IMR-90 (cell line): ENCODE data around the gene ABHD17C. TPM values are rescaled to one million over a fixed set of nuclear protein-coding genes. Genes with fewer than 3 reads are reported as not detected.

Experiments
- ATAC-seq: fragments of 200-7000 bp; cut with Tn5 transposase; 2 replicates; pipeline ENCODE4 v1.9.1; 2020; ENCODE audit warnings: low read depth, mild to moderate bottlenecking, moderate library complexity
- BruUV-seq: library from RNA; stranded (reverse); fragments of 400-500 nt; replicated peaks from 2 replicates; lab custom pipeline; 2021; lab: Mats Ljungman, UMichigan
- CTCF ChIA-PET: fragments of 300-600 bp; formaldehyde crosslinking; extraction: SDS; loops from one replicate; lab custom pipeline; 2021; ENCODE audit warnings: antibody characterized with exemption; lab: Yijun Ruan, JAX
- POLR2A ChIA-PET: fragments of 300-600 bp; sonication (Branson Sonifier 250); formaldehyde crosslinking; loops from one replicate; lab custom pipeline; 2022; ENCODE audit warnings: antibody characterized with exemption; ENCODE audit not compliant: unreplicated experiment; lab: Charles Lee
- DNase-seq: peaks from one replicate; pipeline ENCODE4 v3.0.0; 2013
- H2AFZ ChIP-seq: replicated peaks from 2 replicates; pipeline ENCODE3; 2013; ENCODE audit warnings: low read length, mild to moderate bottlenecking; ENCODE audit not compliant: poor library complexity
- H2AK5ac ChIP-seq: 2 replicates; pipeline ENCODE4 v1.6.1; 2013; ENCODE audit warnings: low read depth, low read length, inconsistent platforms
- H2AK9ac ChIP-seq: replicated peaks from 2 replicates; pipeline ENCODE3; 2013; ENCODE audit warnings: mild to moderate bottlenecking, low read depth, low read length, moderate library complexity; ENCODE audit not compliant: poor library complexity
- H2BK120ac ChIP-seq: 2 replicates; pipeline ENCODE4 v1.6.1; 2013; ENCODE audit warnings: low read depth, low read length, inconsistent platforms
- H2BK15ac ChIP-seq: 3 replicates; pipeline ENCODE4 v1.6.1; 2013; ENCODE audit warnings: low read depth, low read length, inconsistent platforms
- H2BK20ac ChIP-seq: 2 replicates; pipeline ENCODE4 v1.6.1; 2013; ENCODE audit warnings: low read depth, mild to moderate bottlenecking, inconsistent platforms, low read length, moderate library complexity
- H2BK5ac ChIP-seq: 2 replicates; pipeline ENCODE4 v1.6.1; 2013; ENCODE audit warnings: mild to moderate bottlenecking, low read depth, low read length, inconsistent platforms; ENCODE audit not compliant: poor library complexity, severe bottlenecking
- H3K14ac ChIP-seq: replicated peaks from 2 replicates; pipeline ENCODE4 v1.6.1; 2013; ENCODE audit warnings: low read depth, low read length, inconsistent platforms
- H3K18ac ChIP-seq: 2 replicates; pipeline ENCODE4 v1.6.1; 2013; ENCODE audit warnings: low read depth, low read length, control low read depth
- H3K23ac ChIP-seq: 2 replicates; pipeline ENCODE4 v1.6.1; 2013; ENCODE audit warnings: low read depth, low read length, inconsistent platforms
- H3K27ac ChIP-seq: 2 replicates; pipeline ENCODE4 v1.5.1; 2013; ENCODE audit warnings: mild to moderate bottlenecking, control low read depth, low read length; ENCODE audit not compliant: insufficient read depth
- H3K27me3 ChIP-seq: 2 replicates; pipeline ENCODE4 v1.6.1; 2013; ENCODE audit warnings: low read length; ENCODE audit not compliant: control insufficient read depth, insufficient read depth
- H3K36me3 ChIP-seq: 2 replicates; pipeline ENCODE4 v1.6.1; 2013; ENCODE audit warnings: low read length, mixed read lengths; ENCODE audit not compliant: control insufficient read depth, insufficient read depth
- H3K4ac ChIP-seq: 2 replicates; pipeline ENCODE4 v1.6.1; 2013; ENCODE audit warnings: low read depth, low read length, inconsistent platforms
- H3K4me1 ChIP-seq: 2 replicates; pipeline ENCODE4 v1.6.1; 2013; ENCODE audit warnings: low read length, mixed read lengths; ENCODE audit not compliant: control insufficient read depth, insufficient read depth
- H3K4me2 ChIP-seq: 2 replicates; pipeline ENCODE4 v1.6.1; 2013; ENCODE audit warnings: low read depth, mild to moderate bottlenecking, control low read depth, low read length, moderate library complexity
- H3K4me3 ChIP-seq: 2 replicates; pipeline ENCODE4 v1.5.1; 2013; ENCODE audit warnings: low read depth, mild to moderate bottlenecking, control low read depth, low read length, moderate library complexity; ENCODE audit not compliant: insufficient read depth
- H3K56ac ChIP-seq: 2 replicates; pipeline ENCODE4 v1.6.1; 2013; ENCODE audit warnings: low read length, inconsistent platforms; ENCODE audit not compliant: insufficient read depth; ENCODE audit errors: extremely low read depth
- H3K79me1 ChIP-seq, 2 experiments: 2 replicates each; pipeline ENCODE4 v1.6.1; 2013; ENCODE audit warnings: low read length in 2 of 2, inconsistent platforms in 1 of 2, low read depth in 1 of 2
- H3K9ac ChIP-seq: 2 replicates; pipeline ENCODE4 v1.6.1; 2013; ENCODE audit warnings: low read depth, low read length, control low read depth
- H3K9me1 ChIP-seq: 2 replicates; pipeline ENCODE4 v1.6.1; 2013; ENCODE audit warnings: low read length, inconsistent platforms; ENCODE audit not compliant: insufficient read depth
- H3K9me3 ChIP-seq: 2 replicates; pipeline ENCODE4 v1.6.1; 2013; ENCODE audit warnings: low read length; ENCODE audit not compliant: control insufficient read depth, insufficient read depth
- H4K20me1 ChIP-seq: 2 replicates; pipeline ENCODE4 v1.6.1; 2013; ENCODE audit warnings: low read length, inconsistent platforms; ENCODE audit not compliant: insufficient read depth
- H4K5ac ChIP-seq: 2 replicates; pipeline ENCODE4 v1.6.1; 2013; ENCODE audit warnings: mild to moderate bottlenecking, low read depth, low read length, control low read depth
- H4K8ac ChIP-seq, 2 experiments: 2 replicates each; pipeline ENCODE4 v1.6.1; 2013; ENCODE audit warnings: low read depth in 2 of 2, low read length in 2 of 2, control low read depth in 1 of 2, inconsistent platforms in 1 of 2
- H4K91ac ChIP-seq: 2 replicates; pipeline ENCODE4 v1.6.1; 2013; ENCODE audit warnings: low read depth, low read length, inconsistent platforms; ENCODE audit not compliant: insufficient read depth
- BHLHE40 ChIP-seq: fragments of 150-350 bp; IDR thresholded peaks from 2 replicates; pipeline ENCODE4 v1.6.1; 2016; ENCODE audit warnings: mild to moderate bottlenecking, low read depth, low read length
- CEBPB ChIP-seq: IDR thresholded peaks from 2 replicates; pipeline ENCODE4 v1.6.1; 2012; ENCODE audit warnings: low read depth, low read length, improper control_type of control experiment
- CHD1 ChIP-seq: IDR thresholded peaks from 2 replicates; pipeline ENCODE4 v1.6.1; 2012; ENCODE audit warnings: low read depth, low read length, improper control_type of control experiment
- FOS ChIP-seq: fragments of 150-350 bp; IDR thresholded peaks from 2 replicates; pipeline ENCODE4 v1.6.1; 2016; ENCODE audit warnings: low read depth, low read length
- MAFK ChIP-seq: IDR thresholded peaks from 2 replicates; pipeline ENCODE4 v1.6.1; 2012; ENCODE audit warnings: low read depth, low read length, improper control_type of control experiment
- MAZ ChIP-seq: IDR thresholded peaks from 2 replicates; pipeline ENCODE4 v1.6.1; 2012; ENCODE audit warnings: low read depth, mild to moderate bottlenecking, low read length, improper control_type of control experiment, moderate library complexity, borderline replicate concordance
- MXI1 ChIP-seq: IDR thresholded peaks from 2 replicates; pipeline ENCODE4 v1.6.1; 2012; ENCODE audit warnings: low read depth, mild to moderate bottlenecking, low read length, moderate library complexity, borderline replicate concordance
- NFE2L2 ChIP-seq: fragments of 150-350 bp; IDR thresholded peaks from 2 replicates; pipeline ENCODE4 v1.6.1; 2016; ENCODE audit warnings: low read depth, mild to moderate bottlenecking, low read length
- POLR2A ChIP-seq: IDR thresholded peaks from 2 replicates; pipeline ENCODE4 v1.6.1; 2012; ENCODE audit warnings: mild to moderate bottlenecking, low read depth, low read length
- RAD21 ChIP-seq: IDR thresholded peaks from 2 replicates; pipeline ENCODE4 v1.6.1; 2012; ENCODE audit warnings: low read length, improper control_type of control experiment
- RCOR1 ChIP-seq: IDR thresholded peaks from 2 replicates; pipeline ENCODE4 v1.6.1; 2012; ENCODE audit warnings: mild to moderate bottlenecking, low read length, improper control_type of control experiment; ENCODE audit not compliant: insufficient replicate concordance
- RFX5 ChIP-seq: IDR thresholded peaks from 2 replicates; pipeline ENCODE4 v1.8.0; 2012; ENCODE audit warnings: low read depth, mild to moderate bottlenecking, low read length, moderate library complexity
- SMC3 ChIP-seq: fragments of 150-350 bp; IDR thresholded peaks from 2 replicates; pipeline ENCODE4 v1.6.1; 2016; ENCODE audit warnings: low read depth, mild to moderate bottlenecking, antibody characterized with exemption, low read length, moderate library complexity
- WGBS, 2 experiments: methylation state at CpG; one replicate each; pipeline versions ENCODE4 v1.1.5 to v1.1.7; 2013; ENCODE audit warnings: missing lambda C conversion rate in 2 of 2; ENCODE audit not compliant: insufficient read length in 1 of 2; ENCODE audit errors: extremely low coverage in 2 of 2; 5-methylcytosine and 5-hydroxymethylcytosine counted together
- dilution Hi-C: fragments of 300-500 bp; cut with HindIII; formaldehyde crosslinking; loops from one replicate; pipeline ENCODE4 v1.14.3; 2018; ENCODE audit warnings: low sequenced_read_pairs; ENCODE audit not compliant: unreplicated experiment
- in situ Hi-C: fragments of 300-500 bp; cut with MboI; formaldehyde crosslinking; loops from 3 replicates; pipeline ENCODE4 v1.14.3; 2019; ENCODE audit warnings: low sequenced_read_pairs, inconsistent platforms, mixed read lengths
- intact Hi-C: fragments of 100-400 bp; cut with micrococcal nuclease; formaldehyde crosslinking; loops from 2 replicates; pipeline ENCODE4 v1.10.0; 2022
- polyA plus RNA-seq, 3 experiments: library from polyadenylated mRNA; depleted of rRNA; stranded (reverse); fragments of >200 nt; gene quantifications; 2 replicates each; pipeline ENCODE4 v1.2.3, GENCODE V29; 2012; ENCODE audit warnings: low replicate concordance in 1 of 3
- total RNA-seq: library from RNA; depleted of rRNA; stranded (reverse); fragments of >200 nt; gene quantifications from 2 replicates; pipeline ENCODE4 v1.2.3, GENCODE V29; 2012
- TF ChIP-seq, protein P1 (sequence below): conservative IDR thresholded peaks from 2 replicates; pipeline ENCODE4 v1.5.1; 2012; ENCODE audit warnings: mild to moderate bottlenecking, low read depth, low read length, improper control_type of control experiment
- TF ChIP-seq, protein P2 (sequence below): fragments of 150-350 bp; IDR thresholded peaks from 2 replicates; pipeline ENCODE4 v1.6.1; 2017; ENCODE audit warnings: mild to moderate bottlenecking, antibody characterized with exemption, low read length, low read depth
- TF ChIP-seq, protein P3 (sequence below): fragments of 150-350 bp; IDR thresholded peaks from 2 replicates; pipeline ENCODE4 v1.6.1; 2016; ENCODE audit warnings: low read depth, mild to moderate bottlenecking, low read length, moderate library complexity, borderline replicate concordance

Gene ABHD17C
- total and polyA plus RNA-seq, 2 of the 4 experiments (the other 2 are of a cell fraction) = 5.4 to 10.3 TPM

DNA sequence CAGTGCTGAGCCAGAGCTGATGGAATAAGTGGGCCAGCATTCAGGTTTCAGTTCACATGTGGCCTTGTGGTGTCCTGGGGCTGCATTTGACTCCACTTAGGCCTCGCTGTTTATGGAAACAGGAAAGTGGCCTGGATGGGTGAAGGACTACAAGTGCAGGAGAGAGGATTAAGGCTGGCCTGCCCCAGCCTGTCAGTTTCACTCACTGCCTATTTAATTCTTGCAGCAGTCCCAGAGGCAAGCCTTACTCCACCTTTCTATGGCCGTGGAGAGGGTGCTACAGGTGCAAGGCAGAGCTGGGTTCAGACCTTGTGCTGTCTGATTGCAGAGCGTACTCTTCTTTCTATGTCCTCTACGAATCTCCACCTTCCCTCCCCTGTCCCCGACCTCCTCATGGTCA lies 37.7 kb downstream of the ABHD17C start:
- in situ Hi-C loops (no loop called here), intact Hi-C loops (no loop called here), dilution Hi-C loops (no loop called here)
- H4K5ac ChIP-seq = no peak overlapping the region
- ChIA-PET POLR2A (no interaction called here), CTCF (no interaction called here)
- H3K4me2 ChIP-seq = no peak overlapping the region
- no peak overlapping the region for H3K4me3 ChIP-seq
- ATAC-seq (no peak), DNase-seq (no peak)
- no peaks in the 10 kb centered on the region for H3K27me3 ChIP-seq
- no peak overlapping the region for H3K4ac ChIP-seq
- no peak overlapping the region for H2AFZ ChIP-seq
- H3K36me3 ChIP-seq = peaks cover 12% of the 10 kb centered on the region
- H4K91ac ChIP-seq = no peak overlapping the region
- H4K20me1 ChIP-seq = peaks cover 69% of the 10 kb centered on the region
- no peak overlapping the region for H3K9ac ChIP-seq
- no peak overlapping the region for H3K14ac ChIP-seq
- H3K56ac ChIP-seq = no peak overlapping the region
- no peak overlapping the region for H3K18ac ChIP-seq
- H2BK5ac ChIP-seq = no peak overlapping the region
- no peak overlapping the region for H2BK120ac ChIP-seq
- no peak overlapping the region for H2BK20ac ChIP-seq
- no peak overlapping the region for H2BK15ac ChIP-seq
- 80% methylated on average over 1 of the region's 5 CpGs; no CpG with 5 or more reads in 1 of the 2 experiments for WGBS, 2 experiments
- peaks cover 16% of the 10 kb centered on the region for H3K4me1 ChIP-seq
- TF ChIP-seq BHLHE40 (no peak), CEBPB (no peak), MAZ (no peak), RCOR1 (no peak), MXI1 (no peak), NFE2L2 (no peak), SMC3 (no peak), MAFK (no peak), CHD1 (no peak), RFX5 (no peak), FOS (no peak), POLR2A (no peak), RAD21 (no peak)
- TF ChIP-seq, protein P1, sequence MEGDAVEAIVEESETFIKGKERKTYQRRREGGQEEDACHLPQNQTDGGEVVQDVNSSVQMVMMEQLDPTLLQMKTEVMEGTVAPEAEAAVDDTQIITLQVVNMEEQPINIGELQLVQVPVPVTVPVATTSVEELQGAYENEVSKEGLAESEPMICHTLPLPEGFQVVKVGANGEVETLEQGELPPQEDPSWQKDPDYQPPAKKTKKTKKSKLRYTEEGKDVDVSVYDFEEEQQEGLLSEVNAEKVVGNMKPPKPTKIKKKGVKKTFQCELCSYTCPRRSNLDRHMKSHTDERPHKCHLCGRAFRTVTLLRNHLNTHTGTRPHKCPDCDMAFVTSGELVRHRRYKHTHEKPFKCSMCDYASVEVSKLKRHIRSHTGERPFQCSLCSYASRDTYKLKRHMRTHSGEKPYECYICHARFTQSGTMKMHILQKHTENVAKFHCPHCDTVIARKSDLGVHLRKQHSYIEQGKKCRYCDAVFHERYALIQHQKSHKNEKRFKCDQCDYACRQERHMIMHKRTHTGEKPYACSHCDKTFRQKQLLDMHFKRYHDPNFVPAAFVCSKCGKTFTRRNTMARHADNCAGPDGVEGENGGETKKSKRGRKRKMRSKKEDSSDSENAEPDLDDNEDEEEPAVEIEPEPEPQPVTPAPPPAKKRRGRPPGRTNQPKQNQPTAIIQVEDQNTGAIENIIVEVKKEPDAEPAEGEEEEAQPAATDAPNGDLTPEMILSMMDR = no peak
- TF ChIP-seq, protein P2, sequence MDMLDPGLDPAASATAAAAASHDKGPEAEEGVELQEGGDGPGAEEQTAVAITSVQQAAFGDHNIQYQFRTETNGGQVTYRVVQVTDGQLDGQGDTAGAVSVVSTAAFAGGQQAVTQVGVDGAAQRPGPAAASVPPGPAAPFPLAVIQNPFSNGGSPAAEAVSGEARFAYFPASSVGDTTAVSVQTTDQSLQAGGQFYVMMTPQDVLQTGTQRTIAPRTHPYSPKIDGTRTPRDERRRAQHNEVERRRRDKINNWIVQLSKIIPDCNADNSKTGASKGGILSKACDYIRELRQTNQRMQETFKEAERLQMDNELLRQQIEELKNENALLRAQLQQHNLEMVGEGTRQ = no peak
- TF ChIP-seq, protein P3, sequence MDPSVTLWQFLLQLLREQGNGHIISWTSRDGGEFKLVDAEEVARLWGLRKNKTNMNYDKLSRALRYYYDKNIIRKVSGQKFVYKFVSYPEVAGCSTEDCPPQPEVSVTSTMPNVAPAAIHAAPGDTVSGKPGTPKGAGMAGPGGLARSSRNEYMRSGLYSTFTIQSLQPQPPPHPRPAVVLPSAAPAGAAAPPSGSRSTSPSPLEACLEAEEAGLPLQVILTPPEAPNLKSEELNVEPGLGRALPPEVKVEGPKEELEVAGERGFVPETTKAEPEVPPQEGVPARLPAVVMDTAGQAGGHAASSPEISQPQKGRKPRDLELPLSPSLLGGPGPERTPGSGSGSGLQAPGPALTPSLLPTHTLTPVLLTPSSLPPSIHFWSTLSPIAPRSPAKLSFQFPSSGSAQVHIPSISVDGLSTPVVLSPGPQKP = no peak
- no peak overlapping the region for H2AK5ac ChIP-seq
- no peak overlapping the region for H3K27ac ChIP-seq
- H3K79me1 ChIP-seq = peaks cover 40 to 89% of the 10 kb centered on the region in 2 experiments
- H3K9me3 ChIP-seq = no peaks in the 10 kb centered on the region
- BruUV-seq = no TSS peak
- H3K23ac ChIP-seq = 0 out of 2 replicates have a peak overlapping the region, but pooled peaks have one; percentile 34
- no peak overlapping the region for H4K8ac ChIP-seq
- H2AK9ac ChIP-seq = no peak overlapping the region
- H3K9me1 ChIP-seq = peaks cover 38% of the 10 kb centered on the region
